Measurements from ENCODE around the gene IL20RA. TPM values are rescaled to one million over a fixed set of nuclear protein-coding genes. Genes with fewer than 3 reads are reported as not detected.

IL20RA gene
- total and polyA plus RNA-seq, 4 donors, result 0.17 to 0.65 (median 0.25) TPM; not detected in 1

GRCh38 chr6:137089305-137089704 is 44.5 kb upstream of the IL20RA start:
- H3K27ac ChIP-seq (ENCODE audit: low read depth in 1 of 2, low read length in 2 of 2), result no peak overlapping the region
- H3K27me3 ChIP-seq (ENCODE audit: control insufficient read depth in 4 of 4, insufficient read depth in 4 of 4, low read length in 3 of 4), result no peaks in the 10 kb centered on the region
- no peaks in the 10 kb centered on the region for H3K36me3 ChIP-seq (ENCODE audit: control insufficient read depth in 4 of 4, insufficient read depth in 3 of 4, low read depth in 1 of 4, low read length in 3 of 4)
- no peaks in the 10 kb centered on the region for H3K9me3 ChIP-seq (ENCODE audit: control insufficient read depth in 4 of 4, low read length in 3 of 4)
- H3K4me3 ChIP-seq (ENCODE audit: low read depth in 1 of 3, low read length in 3 of 3), result no peak overlapping the region
- no peaks in the 10 kb centered on the region for H3K4me1 ChIP-seq (ENCODE audit: control insufficient read depth in 4 of 4, insufficient read depth in 4 of 4, low read length in 3 of 4)
- 66% methylated on average over 5 of the region's 5 CpGs for WGBS
- no peak overlapping the region for H3K9ac ChIP-seq (ENCODE audit: low read depth in 1 of 2, low read length in 2 of 2)
- DNase-seq (ENCODE audit: low spot score), result no peak
- TF ChIP-seq TAF1 (conservative IDR thresholded peaks at IDR 0.05) (no peak), RAD21 (IDR thresholded peaks at IDR 0.05) (no peak), ZBTB33 (IDR thresholded peaks at IDR 0.05) (no peak), GABPA (IDR thresholded peaks at IDR 0.05 in 1 of 2, conservative IDR thresholded peaks at IDR 0.05 in 1 of 2) (no peak), FOXA1 (IDR thresholded peaks at IDR 0.05) (no peak), MAX (IDR thresholded peaks at IDR 0.05) (no peak)
- TF ChIP-seq, protein P1, sequence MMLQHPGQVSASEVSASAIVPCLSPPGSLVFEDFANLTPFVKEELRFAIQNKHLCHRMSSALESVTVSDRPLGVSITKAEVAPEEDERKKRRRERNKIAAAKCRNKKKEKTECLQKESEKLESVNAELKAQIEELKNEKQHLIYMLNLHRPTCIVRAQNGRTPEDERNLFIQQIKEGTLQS (IDR thresholded peaks at IDR 0.05), result no peak

GRCh38 chr6:137087902-137088301 is 43.1 kb upstream of the IL20RA start:
- WGBS, result 80% methylated on average over 3 of the region's 3 CpGs

More at GRCh38 chr6:137087902-137088301, 43.1 kb upstream of the IL20RA start:
- TF ChIP-seq RAD21 (IDR thresholded peaks at IDR 0.05) (no peak), MAX (IDR thresholded peaks at IDR 0.05) (no peak), EGR1 (IDR thresholded peaks at IDR 0.05; ENCODE audit: low read depth in 2 of 2) (no peak), ZBTB33 (IDR thresholded peaks at IDR 0.05) (no peak), FOXA1 (IDR thresholded peaks at IDR 0.05) (no peak)
- TF ChIP-seq, protein P1 (IDR thresholded peaks at IDR 0.05), result no peak
- TF ChIP-seq, protein P2, sequence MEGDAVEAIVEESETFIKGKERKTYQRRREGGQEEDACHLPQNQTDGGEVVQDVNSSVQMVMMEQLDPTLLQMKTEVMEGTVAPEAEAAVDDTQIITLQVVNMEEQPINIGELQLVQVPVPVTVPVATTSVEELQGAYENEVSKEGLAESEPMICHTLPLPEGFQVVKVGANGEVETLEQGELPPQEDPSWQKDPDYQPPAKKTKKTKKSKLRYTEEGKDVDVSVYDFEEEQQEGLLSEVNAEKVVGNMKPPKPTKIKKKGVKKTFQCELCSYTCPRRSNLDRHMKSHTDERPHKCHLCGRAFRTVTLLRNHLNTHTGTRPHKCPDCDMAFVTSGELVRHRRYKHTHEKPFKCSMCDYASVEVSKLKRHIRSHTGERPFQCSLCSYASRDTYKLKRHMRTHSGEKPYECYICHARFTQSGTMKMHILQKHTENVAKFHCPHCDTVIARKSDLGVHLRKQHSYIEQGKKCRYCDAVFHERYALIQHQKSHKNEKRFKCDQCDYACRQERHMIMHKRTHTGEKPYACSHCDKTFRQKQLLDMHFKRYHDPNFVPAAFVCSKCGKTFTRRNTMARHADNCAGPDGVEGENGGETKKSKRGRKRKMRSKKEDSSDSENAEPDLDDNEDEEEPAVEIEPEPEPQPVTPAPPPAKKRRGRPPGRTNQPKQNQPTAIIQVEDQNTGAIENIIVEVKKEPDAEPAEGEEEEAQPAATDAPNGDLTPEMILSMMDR (IDR thresholded peaks at IDR 0.05; ENCODE audit: low read depth, low read length, missing input control), result no peak
- no peaks in the 10 kb centered on the region for H3K9me3 ChIP-seq (ENCODE audit: control insufficient read depth in 4 of 4, low read length in 3 of 4)
- no peaks in the 10 kb centered on the region for H3K36me3 ChIP-seq (ENCODE audit: control insufficient read depth in 4 of 4, insufficient read depth in 3 of 4, low read depth in 1 of 4, low read length in 3 of 4)
- H3K4me1 ChIP-seq (ENCODE audit: control insufficient read depth in 4 of 4, insufficient read depth in 4 of 4, low read length in 3 of 4), result no peaks in the 10 kb centered on the region
- H3K27ac ChIP-seq (ENCODE audit: low read depth in 1 of 2, low read length in 2 of 2), result no peak overlapping the region
- DNase-seq (ENCODE audit: low spot score), result no peak
- no peak overlapping the region for H3K9ac ChIP-seq (ENCODE audit: low read depth in 1 of 2, low read length in 2 of 2)
- no peaks in the 10 kb centered on the region for H3K27me3 ChIP-seq (ENCODE audit: control insufficient read depth in 4 of 4, insufficient read depth in 4 of 4, low read length in 3 of 4)
- H3K4me3 ChIP-seq (ENCODE audit: low read depth in 1 of 3, low read length in 3 of 3), result no peak overlapping the region

All from liver (tissue), 9 donors.